ENCODE data around the gene PRKG1.

Gene PRKG1

GRCh38 chr10:52266858-52267257 lies 1192.6 kb downstream of the PRKG1 start:
- no peak for DNase-seq

GRCh38 chr10:52268790-52269189 lies 1194.5 kb downstream of the PRKG1 start:
- no peak overlapping the region for H2BK15ac ChIP-seq (replicated peaks; ENCODE audit: low read depth)
- no peak overlapping the region for H3K27ac ChIP-seq (ENCODE audit: low read depth, low read length)
- H3K56ac ChIP-seq (ENCODE audit: low read length) = no peak overlapping the region
- H2BK120ac ChIP-seq (ENCODE audit: low read depth, low read length) = no peak overlapping the region
- WGBS (ENCODE audit: extremely low coverage, insufficient coverage, low lambda C conversion rate) = no CpG with 5 or more reads among the region's 2 CpGs
- no peak overlapping the region for H3K4ac ChIP-seq (ENCODE audit: low read depth, low read length)
- no peaks in the 10 kb centered on the region for H3K79me1 ChIP-seq (ENCODE audit: low read length)
- no peak overlapping the region for H2AK5ac ChIP-seq (ENCODE audit: low read length)
- H3K27me3 ChIP-seq (ENCODE audit: insufficient read depth, low read length, poor library complexity) = no peaks in the 10 kb centered on the region
- H3K23ac ChIP-seq (ENCODE audit: low read length) = no peak overlapping the region
- no peak overlapping the region for H3K9ac ChIP-seq (ENCODE audit: low read length)
- no peak overlapping the region for H4K5ac ChIP-seq (ENCODE audit: low read length)
- no peaks in the 10 kb centered on the region for H3K4me1 ChIP-seq (ENCODE audit: control insufficient read depth, low read depth, low read length)
- no peak for DNase-seq
- no peak overlapping the region for H4K8ac ChIP-seq (ENCODE audit: low read depth, low read length)
- H3K18ac ChIP-seq (ENCODE audit: low read length) = no peak overlapping the region
- H2BK5ac ChIP-seq (ENCODE audit: low read length) = no peak overlapping the region
- no peaks in the 10 kb centered on the region for H3K36me3 ChIP-seq (ENCODE audit: control insufficient read depth, insufficient read depth, low read length)
- H3K4me2 ChIP-seq (ENCODE audit: low read length) = no peak overlapping the region
- H3K79me2 ChIP-seq (ENCODE audit: control insufficient read depth, insufficient read depth, low read length) = no peaks in the 10 kb centered on the region
- no peak overlapping the region for H3K4me3 ChIP-seq (ENCODE audit: low read length)

More at GRCh38 chr10:52266858-52267257, 1192.6 kb downstream of the PRKG1 start:
- Histone ChIP-seq H2BK15ac (replicated peaks; ENCODE audit: low read depth) (no peak overlapping the region), H3K18ac (ENCODE audit: low read length) (no peak overlapping the region), H3K4me2 (ENCODE audit: low read length) (no peak overlapping the region), H2BK5ac (ENCODE audit: low read length) (no peak overlapping the region), H3K4me3 (ENCODE audit: low read length) (no peak overlapping the region), H4K5ac (ENCODE audit: low read length) (no peak overlapping the region), H4K8ac (ENCODE audit: low read depth, low read length) (no peak overlapping the region), H2AK5ac (ENCODE audit: low read length) (no peak overlapping the region), H2BK120ac (ENCODE audit: low read depth, low read length) (no peak overlapping the region), H3K79me2 (ENCODE audit: control insufficient read depth, insufficient read depth, low read length) (no peaks in the 10 kb centered on the region), H3K27me3 (ENCODE audit: insufficient read depth, low read length, poor library complexity) (no peaks in the 10 kb centered on the region), H3K23ac (ENCODE audit: low read length) (no peak overlapping the region), H3K9ac (ENCODE audit: low read length) (no peak overlapping the region), H3K79me1 (ENCODE audit: low read length) (no peaks in the 10 kb centered on the region), H3K27ac (ENCODE audit: low read depth, low read length) (no peak overlapping the region), H3K56ac (ENCODE audit: low read length) (no peak overlapping the region), H3K36me3 (ENCODE audit: control insufficient read depth, insufficient read depth, low read length) (no peaks in the 10 kb centered on the region), H3K4me1 (ENCODE audit: control insufficient read depth, low read depth, low read length) (no peaks in the 10 kb centered on the region), H3K4ac (ENCODE audit: low read depth, low read length) (no peak overlapping the region)
- no CpG with 5 or more reads among the region's 1 CpG for WGBS (ENCODE audit: extremely low coverage, insufficient coverage, low lambda C conversion rate)

- no CpG with 5 or more reads among the region's 4 CpGs for WGBS (ENCODE audit: extremely low coverage, insufficient coverage, low lambda C conversion rate)
- Histone ChIP-seq H3K27me3 (ENCODE audit: insufficient read depth, low read length, poor library complexity) (no peaks in the 10 kb centered on the region), H3K79me1 (ENCODE audit: low read length) (no peaks in the 10 kb centered on the region), H4K5ac (ENCODE audit: low read length) (no peak overlapping the region), H3K9ac (ENCODE audit: low read length) (no peak overlapping the region), H3K4me2 (ENCODE audit: low read length) (no peak overlapping the region), H4K8ac (ENCODE audit: low read depth, low read length) (no peak overlapping the region), H3K36me3 (ENCODE audit: control insufficient read depth, insufficient read depth, low read length) (no peaks in the 10 kb centered on the region), H3K79me2 (ENCODE audit: control insufficient read depth, insufficient read depth, low read length) (no peaks in the 10 kb centered on the region), H2BK15ac (replicated peaks; ENCODE audit: low read depth) (no peak overlapping the region), H2BK120ac (ENCODE audit: low read depth, low read length) (no peak overlapping the region), H2BK5ac (ENCODE audit: low read length) (no peak overlapping the region), H3K56ac (ENCODE audit: low read length) (no peak overlapping the region), H3K4me3 (ENCODE audit: low read length) (no peak overlapping the region), H3K23ac (ENCODE audit: low read length) (no peak overlapping the region), H3K18ac (ENCODE audit: low read length) (no peak overlapping the region), H3K4ac (ENCODE audit: low read depth, low read length) (no peak overlapping the region), H3K27ac (ENCODE audit: low read depth, low read length) (no peak overlapping the region), H2AK5ac (ENCODE audit: low read length) (no peak overlapping the region), H3K4me1 (ENCODE audit: control insufficient read depth, low read depth, low read length) (no peaks in the 10 kb centered on the region)
- no peak for DNase-seq
Measured at GRCh38 chr10:52269233-52269632, 1194.9 kb downstream of the PRKG1 start.

GRCh38 chr10:52276163-52276562 lies 1201.9 kb downstream of the PRKG1 start:
- Histone ChIP-seq H2AK5ac (ENCODE audit: low read length) (no peak overlapping the region), H2BK15ac (replicated peaks; ENCODE audit: low read depth) (no peak overlapping the region), H2BK120ac (ENCODE audit: low read depth, low read length) (no peak overlapping the region), H3K79me2 (ENCODE audit: control insufficient read depth, insufficient read depth, low read length) (no peaks in the 10 kb centered on the region), H3K4ac (ENCODE audit: low read depth, low read length) (no peak overlapping the region), H4K5ac (ENCODE audit: low read length) (no peak overlapping the region), H3K27ac (ENCODE audit: low read depth, low read length) (no peak overlapping the region), H2BK5ac (ENCODE audit: low read length) (no peak overlapping the region), H3K9ac (ENCODE audit: low read length) (no peak overlapping the region), H3K27me3 (ENCODE audit: insufficient read depth, low read length, poor library complexity) (no peaks in the 10 kb centered on the region), H3K4me2 (ENCODE audit: low read length) (no peak overlapping the region), H3K23ac (ENCODE audit: low read length) (no peak overlapping the region), H3K4me3 (ENCODE audit: low read length) (no peak overlapping the region), H3K36me3 (ENCODE audit: control insufficient read depth, insufficient read depth, low read length) (no peaks in the 10 kb centered on the region), H4K8ac (ENCODE audit: low read depth, low read length) (no peak overlapping the region), H3K56ac (ENCODE audit: low read length) (no peak overlapping the region), H3K79me1 (ENCODE audit: low read length) (no peaks in the 10 kb centered on the region), H3K18ac (ENCODE audit: low read length) (no peak overlapping the region), H3K4me1 (ENCODE audit: control insufficient read depth, low read depth, low read length) (no peaks in the 10 kb centered on the region)
- DNase-seq = no peak
- no CpG with 5 or more reads among the region's 2 CpGs for WGBS (ENCODE audit: extremely low coverage, insufficient coverage, low lambda C conversion rate)

- no peaks in the 10 kb centered on the region for H3K79me1 ChIP-seq (ENCODE audit: low read length)
- H2BK15ac ChIP-seq (replicated peaks; ENCODE audit: low read depth) = no peak overlapping the region
- no peaks in the 10 kb centered on the region for H3K4me1 ChIP-seq (ENCODE audit: control insufficient read depth, low read depth, low read length)
- no peak overlapping the region for H3K56ac ChIP-seq (ENCODE audit: low read length)
- no peak overlapping the region for H3K4me2 ChIP-seq (ENCODE audit: low read length)
- no peak overlapping the region for H3K9ac ChIP-seq (ENCODE audit: low read length)
- DNase-seq = no peak
- H3K18ac ChIP-seq (ENCODE audit: low read length) = no peak overlapping the region
- H3K79me2 ChIP-seq (ENCODE audit: control insufficient read depth, insufficient read depth, low read length) = no peaks in the 10 kb centered on the region
- H3K27ac ChIP-seq (ENCODE audit: low read depth, low read length) = no peak overlapping the region
- no peaks in the 10 kb centered on the region for H3K36me3 ChIP-seq (ENCODE audit: control insufficient read depth, insufficient read depth, low read length)
- no peak overlapping the region for H4K8ac ChIP-seq (ENCODE audit: low read depth, low read length)
- WGBS (ENCODE audit: extremely low coverage, insufficient coverage, low lambda C conversion rate) = no CpG with 5 or more reads among the region's 1 CpG
- no peak overlapping the region for H2AK5ac ChIP-seq (ENCODE audit: low read length)
- no peaks in the 10 kb centered on the region for H3K27me3 ChIP-seq (ENCODE audit: insufficient read depth, low read length, poor library complexity)
- H3K4ac ChIP-seq (ENCODE audit: low read depth, low read length) = no peak overlapping the region
- H3K4me3 ChIP-seq (ENCODE audit: low read length) = no peak overlapping the region
- no peak overlapping the region for H2BK5ac ChIP-seq (ENCODE audit: low read length)
- H4K5ac ChIP-seq (ENCODE audit: low read length) = no peak overlapping the region
- H3K23ac ChIP-seq (ENCODE audit: low read length) = no peak overlapping the region
- no peak overlapping the region for H2BK120ac ChIP-seq (ENCODE audit: low read depth, low read length)
Measured at GRCh38 chr10:52276986-52277385, 1202.7 kb downstream of the PRKG1 start.

- WGBS (ENCODE audit: extremely low coverage, insufficient coverage, low lambda C conversion rate) = no CpG with 5 or more reads among the region's 3 CpGs
- H3K23ac ChIP-seq (ENCODE audit: low read length) = no peak overlapping the region
Measured at GRCh38 chr10:52279546-52279945, 1205.3 kb downstream of the PRKG1 start.

More at GRCh38 chr10:52279546-52279945, 1205.3 kb downstream of the PRKG1 start:
- no peak overlapping the region for H3K4ac ChIP-seq (ENCODE audit: low read depth, low read length)
- H3K27me3 ChIP-seq (ENCODE audit: insufficient read depth, low read length, poor library complexity) = no peaks in the 10 kb centered on the region
- H2BK15ac ChIP-seq (replicated peaks; ENCODE audit: low read depth) = no peak overlapping the region
- DNase-seq = no peak
- no peak overlapping the region for H4K5ac ChIP-seq (ENCODE audit: low read length)
- H3K79me2 ChIP-seq (ENCODE audit: control insufficient read depth, insufficient read depth, low read length) = no peaks in the 10 kb centered on the region
- H3K18ac ChIP-seq (ENCODE audit: low read length) = no peak overlapping the region
- no peaks in the 10 kb centered on the region for H3K4me1 ChIP-seq (ENCODE audit: control insufficient read depth, low read depth, low read length)
- no peak overlapping the region for H4K8ac ChIP-seq (ENCODE audit: low read depth, low read length)
- H2AK5ac ChIP-seq (ENCODE audit: low read length) = no peak overlapping the region
- H3K79me1 ChIP-seq (ENCODE audit: low read length) = no peaks in the 10 kb centered on the region
- no peak overlapping the region for H2BK5ac ChIP-seq (ENCODE audit: low read length)
- no peak overlapping the region for H3K27ac ChIP-seq (ENCODE audit: low read depth, low read length)
- H3K36me3 ChIP-seq (ENCODE audit: control insufficient read depth, insufficient read depth, low read length) = no peaks in the 10 kb centered on the region
- H3K4me2 ChIP-seq (ENCODE audit: low read length) = no peak overlapping the region
- no peak overlapping the region for H3K4me3 ChIP-seq (ENCODE audit: low read length)
- no peak overlapping the region for H3K9ac ChIP-seq (ENCODE audit: low read length)
- H3K56ac ChIP-seq (ENCODE audit: low read length) = no peak overlapping the region
- no peak overlapping the region for H2BK120ac ChIP-seq (ENCODE audit: low read depth, low read length)
